Measurements from ENCODE around the gene FAM3A. TPM values are rescaled to one million over a fixed set of nuclear protein-coding genes. Genes with fewer than 3 reads are reported as not detected.

Gene FAM3A
- total RNA-seq, 5 donors from 2014 or later (not counting 1 experiment from before 2014, with no cell fraction given), result 33.9 to 67.6 (median 57.8) TPM

DNA sequence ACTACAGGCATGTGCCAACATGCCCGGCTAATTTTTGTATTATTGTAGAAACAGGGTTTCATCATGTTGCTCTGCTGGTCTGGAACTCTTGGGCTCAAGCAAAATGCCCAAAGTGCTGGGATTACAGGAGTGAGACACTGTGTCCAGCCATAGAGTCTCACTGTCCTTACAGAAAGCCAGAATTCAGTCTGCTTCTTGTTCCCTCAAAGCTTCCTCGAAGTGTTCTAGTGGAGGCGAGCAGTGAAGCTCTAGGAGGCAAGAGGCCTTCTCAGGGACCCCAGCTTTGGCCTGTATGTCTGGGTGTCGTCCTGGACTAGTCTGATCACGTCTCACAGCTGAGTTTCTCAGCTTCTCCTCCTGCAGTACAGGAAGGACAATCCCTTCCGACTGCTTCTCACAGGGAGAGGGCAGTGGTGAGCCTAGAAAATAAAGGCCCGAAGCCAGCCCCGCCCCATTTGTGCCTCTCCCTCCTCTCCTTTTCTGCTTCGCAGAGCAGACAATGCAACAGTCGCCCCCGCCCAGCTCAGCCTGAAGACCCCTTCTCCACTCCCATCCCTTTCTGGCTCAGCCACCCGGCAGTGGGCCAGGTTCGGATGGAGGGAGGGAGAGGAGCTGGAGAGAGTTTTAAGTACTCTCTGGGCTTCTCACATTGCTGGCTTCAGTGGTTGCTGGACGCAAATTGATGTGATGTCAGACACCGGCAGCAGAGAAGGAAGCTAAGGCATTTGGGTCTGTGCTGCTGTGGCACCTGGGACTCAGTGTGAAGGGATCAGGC lies 11.1 kb upstream of the FAM3A start:
- H3K4me3 ChIP-seq (ENCODE audit: control insufficient read depth in 1 of 2, extremely low read depth in 1 of 2, low read length in 1 of 2), result no peak overlapping the region
- H3K36me3 ChIP-seq (ENCODE audit: control insufficient read depth in 2 of 2, extremely low read depth in 1 of 2, insufficient read depth in 1 of 2, low read length in 1 of 2), result no peaks in the 10 kb centered on the region
- peaks cover 4 to 26% of the 10 kb centered on the region in 2 experiments for H3K4me1 ChIP-seq (ENCODE audit: control insufficient read depth in 1 of 2, extremely low read depth in 1 of 2, insufficient read depth in 2 of 2, low read length in 2 of 2)
- WGBS (ENCODE audit: insufficient coverage), result 29% methylated on average over 4 of the region's 15 CpGs
- peak overlapping the region; percentile 18 for H3K27ac ChIP-seq (ENCODE audit: low read length)
- H3K9me3 Mint-ChIP-seq, result no peaks in the 10 kb centered on the region
- CTCF ChIA-PET, result interaction anchor here in 1 of 2 donors (0.5 kb wide), 1 partner anchor 145 kb away, joined by 5 read pairs; no protein-coding TSS in a partner anchor
- peaks cover 3% of the 10 kb centered on the region for H3K36me3 Mint-ChIP-seq
- H3K27me3 ChIP-seq (replicated peaks in 1 of 2; ENCODE audit: control insufficient read depth in 2 of 2, extremely low read depth in 1 of 2, insufficient read depth in 2 of 2, low read length in 1 of 2), result no peaks in the 10 kb centered on the region
- no peaks in the 10 kb centered on the region for H3K9me3 ChIP-seq
- H3K27me3 Mint-ChIP-seq, result peaks cover 0 to 8% of the 10 kb centered on the region in 2 donors
- H3K4me1 Mint-ChIP-seq, result peaks cover 17 to 24% (median 21%) of the 10 kb centered on the region in 3 donors
- peak overlapping the region; percentile 49 to 77 for H3K27ac Mint-ChIP-seq
- H3K4me3 Mint-ChIP-seq, result peak overlapping the region in 1 of 3 donors; percentile 45
- peak; percentile 79 to 89 (median 88) for ATAC-seq (replicated peaks in 1 of 4)
- peak in 27 of 35 experiments; percentile 21 to 66 (median 43) for DNase-seq
- POLR2A ChIA-PET, result interaction anchor here in 1 of 2 donors (0.5 to 0.7 kb wide), 2 partner anchors 8 to 96 kb away, joined by 3 to 5 read pairs; no protein-coding TSS in a partner anchor

DNA sequence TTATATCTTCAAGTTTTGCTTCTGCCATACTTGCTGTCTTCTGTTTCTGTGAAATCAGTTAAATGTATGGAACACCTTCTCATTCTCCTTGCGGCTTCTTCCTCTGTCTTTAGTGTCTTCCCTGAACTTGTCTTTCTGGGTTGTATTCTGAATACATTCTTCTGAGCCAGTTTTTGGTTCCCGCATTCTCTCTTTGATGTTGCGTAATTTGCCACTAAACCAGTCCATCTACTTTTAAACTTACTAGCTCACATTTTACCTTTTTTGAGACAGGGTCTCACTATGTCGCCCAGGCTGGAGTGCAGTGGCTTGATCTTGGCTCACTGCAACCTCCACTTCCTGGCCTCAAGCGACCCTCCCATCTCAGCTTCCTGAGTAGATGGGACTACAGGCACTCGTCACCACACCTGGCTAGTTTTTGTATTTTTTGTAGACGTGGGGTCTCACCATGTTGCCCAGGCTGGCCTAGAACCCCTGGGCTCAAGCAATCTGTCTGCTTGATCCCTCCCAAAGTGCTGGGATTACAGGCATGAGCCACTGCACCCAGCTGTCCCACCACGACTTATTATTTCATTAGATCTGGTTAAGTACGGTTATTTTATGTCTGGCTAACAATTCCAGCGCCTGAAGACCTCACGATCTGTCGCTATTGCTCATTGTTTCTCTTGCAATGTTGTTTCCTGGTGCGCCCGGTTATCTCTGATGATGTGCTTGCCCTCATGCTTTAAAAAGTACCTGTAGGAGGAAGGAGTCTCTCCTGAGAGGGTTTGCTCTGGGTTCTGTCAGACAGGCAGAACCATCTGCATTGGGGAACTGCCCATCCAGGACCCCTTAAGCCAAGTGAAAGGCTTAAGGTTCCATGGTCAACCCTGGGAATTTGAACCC lies 9.8 kb upstream of the FAM3A start:
- peaks cover 0 to 8% of the 10 kb centered on the region in 2 donors for H3K27me3 Mint-ChIP-seq
- H3K4me1 ChIP-seq (ENCODE audit: control insufficient read depth in 1 of 2, extremely low read depth in 1 of 2, insufficient read depth in 2 of 2, low read length in 2 of 2), result peaks cover 4 to 26% of the 10 kb centered on the region in 2 experiments
- ATAC-seq (replicated peaks in 1 of 4) (peak in 1 of 4 experiments; percentile 41), DNase-seq (no peak)
- peaks cover under 1% of the 10 kb centered on the region for H3K36me3 Mint-ChIP-seq
- H3K27me3 ChIP-seq (replicated peaks in 1 of 2; ENCODE audit: control insufficient read depth in 2 of 2, extremely low read depth in 1 of 2, insufficient read depth in 2 of 2, low read length in 1 of 2), result no peaks in the 10 kb centered on the region
- H3K36me3 ChIP-seq (ENCODE audit: control insufficient read depth in 2 of 2, extremely low read depth in 1 of 2, insufficient read depth in 1 of 2, low read length in 1 of 2), result no peaks in the 10 kb centered on the region
- 20% methylated on average over 1 of the region's 14 CpGs for WGBS (ENCODE audit: insufficient coverage)
- peak overlapping the region in 2 of 3 donors; percentile 1 to 54 for H3K4me3 Mint-ChIP-seq
- no peaks in the 10 kb centered on the region for H3K9me3 Mint-ChIP-seq
- H3K27ac ChIP-seq (ENCODE audit: low read length), result no peak overlapping the region
- ChIA-PET POLR2A (no interaction called here), CTCF (interaction anchor here (0.5 to 0.6 kb wide), 2 partner anchors 9 to 19 kb away, joined by 3 to 6 read pairs; no protein-coding TSS in a partner anchor)
- peaks cover 17 to 24% (median 21%) of the 10 kb centered on the region in 3 donors for H3K4me1 Mint-ChIP-seq
- peak overlapping the region; percentile 40 to 78 for H3K27ac Mint-ChIP-seq
- H3K4me3 ChIP-seq (ENCODE audit: control insufficient read depth in 1 of 2, extremely low read depth in 1 of 2, low read length in 1 of 2), result no peak overlapping the region
- no peaks in the 10 kb centered on the region for H3K9me3 ChIP-seq

DNA sequence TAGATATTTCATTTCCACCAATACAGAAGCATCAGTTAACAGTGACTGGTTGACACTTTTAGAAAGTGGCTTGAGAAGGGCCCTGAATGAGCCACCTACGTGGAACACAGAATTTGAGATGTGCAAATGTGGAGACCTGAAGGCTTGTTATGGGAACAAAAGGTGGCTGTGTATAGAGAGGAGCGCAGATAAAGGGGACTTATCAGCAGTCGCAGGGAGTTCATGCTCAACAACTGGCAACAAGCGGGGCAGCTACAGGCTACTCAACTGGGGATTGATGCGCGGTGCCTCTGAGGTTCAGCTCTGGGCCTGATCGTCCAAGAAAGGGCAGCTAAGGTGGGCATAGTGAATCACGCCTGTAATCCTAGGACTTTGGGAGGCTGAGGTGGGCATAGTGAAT lies 3.4 kb upstream of the FAM3A start:
- CTCF ChIA-PET, result interaction anchor here in 1 of 2 donors (0.9 kb wide), 1 partner anchor 10 kb away, joined by 3 read pairs; no protein-coding TSS in a partner anchor
- Mint-ChIP-seq H3K27me3 (peaks cover 0 to 3% of the 10 kb centered on the region in 2 donors), H3K27ac (no peak overlapping the region)

DNA sequence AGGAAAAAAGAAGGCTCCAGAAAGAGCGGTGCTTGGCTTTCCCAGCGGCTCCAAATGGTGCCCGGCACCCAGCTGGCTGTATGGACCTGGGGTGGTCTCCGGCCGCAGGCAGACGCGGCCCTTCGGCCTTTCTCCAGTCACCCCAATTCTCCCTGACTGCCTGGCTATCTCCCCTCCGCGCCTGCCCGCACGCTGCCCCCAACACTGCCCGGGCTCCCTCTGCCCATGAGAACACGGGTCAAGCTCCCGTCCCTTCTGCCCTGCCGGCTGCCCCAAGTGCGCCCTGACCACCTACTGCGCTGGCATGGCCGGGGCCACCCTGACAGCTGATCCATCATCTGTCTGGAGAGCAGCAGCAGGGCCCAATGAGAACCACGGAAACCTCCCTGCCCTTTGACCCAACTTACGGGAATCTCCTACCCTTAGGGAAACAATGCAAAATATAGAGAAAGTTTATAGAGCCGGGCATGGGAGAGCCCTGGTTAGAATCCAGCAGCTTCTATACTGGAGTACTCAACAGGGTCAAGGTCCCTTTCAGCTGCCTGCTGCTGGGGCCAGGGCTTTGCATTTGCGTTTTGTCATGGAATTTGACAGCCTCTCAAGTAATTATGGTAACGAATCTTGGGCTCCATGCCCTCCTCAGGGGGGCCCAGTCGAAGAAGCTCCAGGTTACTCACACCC lies 1.2 kb upstream of the FAM3A start:
- Histone ChIP-seq H3K9me3 (no peaks in the 10 kb centered on the region), H3K27ac (ENCODE audit: low read length) (peak overlapping the region; percentile 59), H3K4me3 (ENCODE audit: control insufficient read depth in 1 of 2, extremely low read depth in 1 of 2, low read length in 1 of 2) (peak overlapping the region in 1 of 2 donors; percentile 58), H3K36me3 (ENCODE audit: control insufficient read depth in 2 of 2, extremely low read depth in 1 of 2, insufficient read depth in 1 of 2, low read length in 1 of 2) (no peaks in the 10 kb centered on the region), H3K4me1 (ENCODE audit: control insufficient read depth in 1 of 2, extremely low read depth in 1 of 2, insufficient read depth in 2 of 2, low read length in 2 of 2) (peaks cover 0 to 33% of the 10 kb centered on the region in 2 experiments), H3K27me3 (replicated peaks in 1 of 2; ENCODE audit: control insufficient read depth in 2 of 2, extremely low read depth in 1 of 2, insufficient read depth in 2 of 2, low read length in 1 of 2) (no peaks in the 10 kb centered on the region)
- Mint-ChIP-seq H3K9me3 (no peaks in the 10 kb centered on the region), H3K36me3 (peaks cover 3% of the 10 kb centered on the region), H3K27ac (no peak overlapping the region), H3K27me3 (peaks cover 0 to 9% of the 10 kb centered on the region in 2 donors), H3K4me3 (peak overlapping the region in 2 of 3 donors; percentile 13 to 82), H3K4me1 (peaks cover 19 to 23% (median 22%) of the 10 kb centered on the region in 3 donors)
- CTCF ChIA-PET, result no interaction called here
- no peak for ATAC-seq (replicated peaks in 1 of 4)
- POLR2A ChIA-PET, result no interaction called here
- 92% methylated on average over 9 of the region's 25 CpGs for WGBS (ENCODE audit: insufficient coverage)
- no peak for DNase-seq

More for the DNA sequence above, 3.4 kb upstream of the FAM3A start:
- H3K36me3 Mint-ChIP-seq, result no peaks in the 10 kb centered on the region
- H3K4me1 Mint-ChIP-seq, result peaks cover 10 to 13% (median 11%) of the 10 kb centered on the region in 3 donors
- POLR2A ChIA-PET, result no interaction called here
- no peak for ATAC-seq (replicated peaks in 1 of 4)
- Histone ChIP-seq H3K4me1 (ENCODE audit: control insufficient read depth in 1 of 2, extremely low read depth in 1 of 2, insufficient read depth in 2 of 2, low read length in 2 of 2) (peaks cover 0 to 19% of the 10 kb centered on the region in 2 experiments), H3K4me3 (ENCODE audit: control insufficient read depth in 1 of 2, extremely low read depth in 1 of 2, low read length in 1 of 2) (no peak overlapping the region), H3K36me3 (ENCODE audit: control insufficient read depth in 2 of 2, extremely low read depth in 1 of 2, insufficient read depth in 1 of 2, low read length in 1 of 2) (no peaks in the 10 kb centered on the region), H3K27me3 (replicated peaks in 1 of 2; ENCODE audit: control insufficient read depth in 2 of 2, extremely low read depth in 1 of 2, insufficient read depth in 2 of 2, low read length in 1 of 2) (no peaks in the 10 kb centered on the region), H3K27ac (ENCODE audit: low read length) (no peak overlapping the region), H3K9me3 (no peaks in the 10 kb centered on the region)
- no peaks in the 10 kb centered on the region for H3K9me3 Mint-ChIP-seq
- no peak overlapping the region for H3K4me3 Mint-ChIP-seq
- 100% methylated on average over 1 of the region's 8 CpGs for WGBS (ENCODE audit: insufficient coverage)
- no peak for DNase-seq

DNA sequence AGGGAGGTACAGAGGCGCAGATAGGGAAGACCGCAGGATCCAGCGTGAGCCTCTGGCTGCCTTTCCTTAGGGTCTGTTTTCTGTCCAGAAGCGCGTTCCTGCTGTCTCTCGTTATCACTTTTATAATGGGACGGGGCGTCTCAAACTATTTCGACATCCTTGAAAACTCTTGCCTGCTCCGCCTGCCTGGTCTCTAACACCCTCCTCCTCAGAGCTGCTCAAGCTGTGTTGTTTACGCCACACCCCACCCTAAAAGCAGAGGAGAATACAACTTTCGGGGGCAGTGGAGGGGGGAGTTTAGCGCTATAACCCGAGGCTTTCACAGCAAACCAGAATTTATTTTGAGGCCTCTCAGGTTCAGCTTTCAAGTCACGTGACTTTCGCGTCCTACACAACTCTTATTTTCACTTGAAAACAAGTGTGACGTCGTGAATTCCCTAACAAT lies 646 bp upstream of the FAM3A start:
- CTCF ChIA-PET, result interaction anchor here in 1 of 2 donors (0.7 kb wide), 1 partner anchor 8 kb away, joined by 6 read pairs; no protein-coding TSS in a partner anchor
- Mint-ChIP-seq H3K27me3 (peaks cover 0 to 9% of the 10 kb centered on the region in 2 donors), H3K9me3 (no peaks in the 10 kb centered on the region), H3K4me1 (peaks cover 22 to 25% (median 25%) of the 10 kb centered on the region in 3 donors), H3K27ac (peak overlapping the region; percentile 91 to 92), H3K36me3 (peaks cover 3% of the 10 kb centered on the region), H3K4me3 (peak overlapping the region; percentile 75 to 84 (median 82))
- DNase-seq (peak in 18 of 35 experiments; percentile 10 to 52 (median 25)), ATAC-seq (replicated peaks in 1 of 4) (peak; percentile 6 to 29 (median 25))
- peaks cover 0 to 36% of the 10 kb centered on the region in 2 experiments for H3K4me1 ChIP-seq (ENCODE audit: control insufficient read depth in 1 of 2, extremely low read depth in 1 of 2, insufficient read depth in 2 of 2, low read length in 2 of 2)
- H3K9me3 ChIP-seq, result no peaks in the 10 kb centered on the region
- no peaks in the 10 kb centered on the region for H3K36me3 ChIP-seq (ENCODE audit: control insufficient read depth in 2 of 2, extremely low read depth in 1 of 2, insufficient read depth in 1 of 2, low read length in 1 of 2)
- no peaks in the 10 kb centered on the region for H3K27me3 ChIP-seq (replicated peaks in 1 of 2; ENCODE audit: control insufficient read depth in 2 of 2, extremely low read depth in 1 of 2, insufficient read depth in 2 of 2, low read length in 1 of 2)
- POLR2A ChIA-PET, result interaction anchor here (0.5 to 0.9 kb wide), 2 partner anchors 26 to 29 kb away, joined by 3 to 7 read pairs; partner anchors contain the start of gene SLC10A3 (in 1 of the 2)
- H3K27ac ChIP-seq (ENCODE audit: low read length), result peak overlapping the region; percentile 59
- WGBS (ENCODE audit: insufficient coverage), result 0% methylated on average over 1 of the region's 19 CpGs
- H3K4me3 ChIP-seq (ENCODE audit: control insufficient read depth in 1 of 2, extremely low read depth in 1 of 2, low read length in 1 of 2), result peak overlapping the region; percentile 58
